OCI-LY7 (cell line): ENCODE data around the gene ITPRID1. TPM values are rescaled to one million over a fixed set of nuclear protein-coding genes. Genes with fewer than 3 reads are reported as not detected.

Source experiments
- BruUV-seq: library from RNA; stranded (reverse); fragments of 400-500 nt; replicated peaks from 2 replicates; lab custom pipeline; 2021; lab: Mats Ljungman, UMichigan
- CTCF ChIA-PET: fragments of 300-600 bp; sonication (Branson Sonifier 250); formaldehyde crosslinking; loops from one replicate; lab custom pipeline; 2022; ENCODE audit warnings: antibody characterized with exemption; ENCODE audit not compliant: unreplicated experiment; lab: Charles Lee
- POLR2A ChIA-PET: fragments of 300-600 bp; sonication (Branson Sonifier 250); formaldehyde crosslinking; loops from one replicate; lab custom pipeline; 2022; ENCODE audit warnings: antibody characterized with exemption; lab: Charles Lee
- DNase-seq: peaks from one replicate; pipeline ENCODE4 v3.0.0-alpha.2; 2015; ENCODE audit warnings: low spot score
- H2AFZ ChIP-seq: fragments of 200-600 bp; sonication (generic), shearing (Covaris generic); 2 replicates; pipeline ENCODE4 v1.6.1; 2014; ENCODE audit warnings: mild to moderate bottlenecking, antibody characterized with exemption, low read length, moderate library complexity
- H3K27ac ChIP-seq: fragments of 200-600 bp; sonication (generic); 2 replicates; pipeline ENCODE4 v1.5.1; 2014; ENCODE audit warnings: mixed run types, low read depth, mild to moderate bottlenecking, moderate library complexity, low read length, inconsistent platforms; ENCODE audit not compliant: poor library complexity, severe bottlenecking
- H3K36me3 ChIP-seq: fragments of 200-600 bp; sonication (generic); 2 replicates; pipeline ENCODE4 v1.6.1; 2014; ENCODE audit warnings: mild to moderate bottlenecking, antibody characterized with exemption, low read length, moderate library complexity, mixed read lengths; ENCODE audit not compliant: insufficient read depth
- H3K4me1 ChIP-seq: fragments of 200-600 bp; sonication (generic); 2 replicates; pipeline ENCODE4 v1.5.1; 2014; ENCODE audit warnings: mild to moderate bottlenecking, low read length; ENCODE audit not compliant: insufficient read depth, poor library complexity, severe bottlenecking
- H3K4me2 ChIP-seq: fragments of 200-600 bp; sonication (generic); 2 replicates; pipeline ENCODE4 v1.6.1; 2014; ENCODE audit warnings: mild to moderate bottlenecking, low read length
- H3K4me3 ChIP-seq: fragments of 200-600 bp; sonication (generic); 2 replicates; pipeline ENCODE4 v1.5.1; 2014; ENCODE audit warnings: mild to moderate bottlenecking, low read depth, low read length; ENCODE audit not compliant: poor library complexity, severe bottlenecking
- H3K79me2 ChIP-seq: fragments of 200-600 bp; sonication (generic); 2 replicates; pipeline ENCODE4 v1.6.1; 2016; ENCODE audit warnings: low read depth, mild to moderate bottlenecking, low read length, moderate library complexity, mixed read lengths; ENCODE audit not compliant: insufficient read depth
- H3K9me2 ChIP-seq: fragments of 200-600 bp; sonication (generic); 2 replicates; pipeline ENCODE4 v1.6.1; 2016; ENCODE audit warnings: mild to moderate bottlenecking, low read length, mixed read lengths; ENCODE audit not compliant: insufficient read depth
- H3K9me3 ChIP-seq: fragments of 200-600 bp; sonication (generic); 2 replicates; pipeline ENCODE4 v1.6.1; 2014; ENCODE audit warnings: mild to moderate bottlenecking, mixed run types, low read length, mixed read lengths
- H4K20me1 ChIP-seq: fragments of 200-600 bp; sonication (generic); 2 replicates; pipeline ENCODE4 v1.6.1; 2014; ENCODE audit warnings: mild to moderate bottlenecking, antibody characterized with exemption, low read length, moderate library complexity, mixed read lengths; ENCODE audit not compliant: insufficient read depth
- EZH2phosphoT487 ChIP-seq: fragments of 200-600 bp; sonication (generic); IDR thresholded peaks from 2 replicates; pipeline ENCODE4 v1.6.1; 2018; ENCODE audit warnings: low read depth, borderline replicate concordance, mild to moderate bottlenecking, mixed run types, antibody characterized with exemption, low read length, moderate library complexity, mixed read lengths
- intact Hi-C: fragments of 100-400 bp; cut with micrococcal nuclease; formaldehyde crosslinking; loops from one replicate; pipeline ENCODE4 v1.10.0; 2022; ENCODE audit not compliant: unreplicated experiment
- total RNA-seq, 2 experiments: library from RNA; depleted of rRNA in 1 of 2; stranded (reverse); fragments of >200 nt in 1 of 2; shearing (Covaris generic) in 1 of 2; gene quantifications; 2 replicates each; pipeline ENCODE4 v1.2.3, GENCODE V29; 2014 to 2022
- TF ChIP-seq, protein P1 (sequence below): fragments of 200-600 bp; sonication (generic); conservative IDR thresholded peaks from 2 replicates; pipeline ENCODE4 v1.5.1; 2014; ENCODE audit warnings: mild to moderate bottlenecking, antibody characterized with exemption, low read length, moderate library complexity, mixed read lengths

The ITPRID1 gene
- total RNA-seq, 2 experiments from 2014 or later, result not detected

GRCh38 chr7:31508823-31509222 is 5.1 kb upstream of the ITPRID1 start:
- no peak for DNase-seq
- intact Hi-C loops, result no loop called here

DNA sequence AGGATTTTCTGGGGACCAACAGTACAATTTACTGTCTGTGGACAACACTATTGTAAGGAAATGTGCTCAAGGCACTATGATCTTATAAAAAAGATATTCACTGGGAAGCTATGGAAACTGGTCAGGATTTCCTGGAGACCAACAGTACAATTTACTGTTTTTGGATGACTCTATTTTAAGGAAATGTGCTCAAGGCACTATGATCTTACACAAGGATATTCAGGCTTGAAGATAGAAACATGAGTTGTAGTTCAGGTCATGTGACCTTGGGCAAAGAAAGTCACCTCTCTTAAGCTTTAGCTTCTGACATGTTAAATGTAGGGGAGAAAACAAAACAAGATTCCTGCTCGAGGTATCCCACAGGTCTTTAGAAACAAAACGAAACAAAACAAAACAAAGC is 1.7 kb upstream of the ITPRID1 start:
- no peaks in the 10 kb centered on the region for H3K9me2 ChIP-seq
- H3K4me3 ChIP-seq, result no peak overlapping the region
- ChIA-PET CTCF (no interaction called here), POLR2A (no interaction called here)
- no peaks in the 10 kb centered on the region for H3K36me3 ChIP-seq
- H2AFZ ChIP-seq, result no peak overlapping the region
- no peak for DNase-seq
- H4K20me1 ChIP-seq, result no peaks in the 10 kb centered on the region
- H3K79me2 ChIP-seq, result no peaks in the 10 kb centered on the region
- no peaks in the 10 kb centered on the region for H3K4me1 ChIP-seq
- no peak for TF ChIP-seq EZH2phosphoT487
- TF ChIP-seq, protein P1, sequence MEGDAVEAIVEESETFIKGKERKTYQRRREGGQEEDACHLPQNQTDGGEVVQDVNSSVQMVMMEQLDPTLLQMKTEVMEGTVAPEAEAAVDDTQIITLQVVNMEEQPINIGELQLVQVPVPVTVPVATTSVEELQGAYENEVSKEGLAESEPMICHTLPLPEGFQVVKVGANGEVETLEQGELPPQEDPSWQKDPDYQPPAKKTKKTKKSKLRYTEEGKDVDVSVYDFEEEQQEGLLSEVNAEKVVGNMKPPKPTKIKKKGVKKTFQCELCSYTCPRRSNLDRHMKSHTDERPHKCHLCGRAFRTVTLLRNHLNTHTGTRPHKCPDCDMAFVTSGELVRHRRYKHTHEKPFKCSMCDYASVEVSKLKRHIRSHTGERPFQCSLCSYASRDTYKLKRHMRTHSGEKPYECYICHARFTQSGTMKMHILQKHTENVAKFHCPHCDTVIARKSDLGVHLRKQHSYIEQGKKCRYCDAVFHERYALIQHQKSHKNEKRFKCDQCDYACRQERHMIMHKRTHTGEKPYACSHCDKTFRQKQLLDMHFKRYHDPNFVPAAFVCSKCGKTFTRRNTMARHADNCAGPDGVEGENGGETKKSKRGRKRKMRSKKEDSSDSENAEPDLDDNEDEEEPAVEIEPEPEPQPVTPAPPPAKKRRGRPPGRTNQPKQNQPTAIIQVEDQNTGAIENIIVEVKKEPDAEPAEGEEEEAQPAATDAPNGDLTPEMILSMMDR, result no peak
- intact Hi-C loops, result no loop called here
- H3K9me3 ChIP-seq, result 0 out of 2 replicates have a peak, but pooled peaks cover 5% of the 10 kb centered on the region
- no peak overlapping the region for H3K4me2 ChIP-seq
- BruUV-seq, result no TSS peak
- no peak overlapping the region for H3K27ac ChIP-seq

More at GRCh38 chr7:31508823-31509222, 5.1 kb upstream of the ITPRID1 start:
- H3K27ac ChIP-seq, result no peak overlapping the region
- BruUV-seq, result no TSS peak
- CTCF ChIA-PET, result no interaction called here
- POLR2A ChIA-PET, result no interaction called here
- no peaks in the 10 kb centered on the region for H3K9me3 ChIP-seq
- H3K4me2 ChIP-seq, result no peak overlapping the region
- H3K4me3 ChIP-seq, result no peak overlapping the region
- H4K20me1 ChIP-seq, result no peaks in the 10 kb centered on the region
- no peak overlapping the region for H2AFZ ChIP-seq
- no peaks in the 10 kb centered on the region for H3K36me3 ChIP-seq
- no peaks in the 10 kb centered on the region for H3K4me1 ChIP-seq
- no peaks in the 10 kb centered on the region for H3K9me2 ChIP-seq
- H3K79me2 ChIP-seq, result no peaks in the 10 kb centered on the region
- TF ChIP-seq, protein P1, result no peak
- TF ChIP-seq EZH2phosphoT487, result no peak

DNA sequence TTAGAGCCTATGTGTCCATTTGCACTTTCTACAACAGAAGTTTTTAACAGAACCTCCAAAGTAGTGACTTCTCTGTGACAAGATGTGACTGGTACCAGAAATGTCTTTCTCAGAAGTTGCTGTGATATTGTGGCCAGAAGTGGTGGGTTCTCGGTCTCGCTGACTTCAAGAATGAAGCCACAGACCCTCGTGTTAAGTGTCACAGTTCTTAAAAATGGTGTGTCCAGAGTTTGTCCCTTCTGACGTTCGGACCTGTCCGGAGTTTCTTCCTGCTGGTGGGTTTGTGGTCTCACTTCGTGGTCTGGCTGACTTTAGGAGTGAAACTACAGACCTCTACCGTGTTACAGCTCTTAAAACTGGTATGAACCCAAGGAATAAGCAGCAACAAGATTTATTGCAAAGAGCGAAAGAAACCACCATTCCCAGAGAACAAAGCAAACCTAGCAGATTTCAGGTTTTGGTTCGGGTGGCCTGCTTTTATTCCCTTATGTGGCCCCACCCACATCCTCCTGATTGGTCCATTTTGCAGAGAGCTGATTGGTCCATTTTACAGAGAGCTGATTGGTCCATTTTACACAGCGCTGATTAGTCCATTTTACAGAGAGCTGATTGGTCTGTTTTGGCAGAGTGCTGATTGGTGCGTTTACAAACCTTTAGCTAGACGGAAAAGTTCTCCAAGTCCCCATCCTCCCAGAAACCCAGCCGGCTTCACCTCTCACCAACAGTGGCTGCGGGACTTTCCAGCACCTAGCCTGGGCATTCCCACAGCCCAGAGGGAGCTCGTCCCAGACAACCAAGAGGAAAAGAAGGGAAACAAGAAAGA is 3.0 kb downstream of the ITPRID1 start:
- no peaks in the 10 kb centered on the region for H3K79me2 ChIP-seq
- H2AFZ ChIP-seq, result no peak overlapping the region
- no peaks in the 10 kb centered on the region for H3K4me1 ChIP-seq
- H3K4me3 ChIP-seq, result no peak overlapping the region
- no TSS peak for BruUV-seq
- 0 out of 2 replicates have a peak, but pooled peaks cover 5% of the 10 kb centered on the region for H3K9me3 ChIP-seq
- H3K27ac ChIP-seq, result no peak overlapping the region
- TF ChIP-seq EZH2phosphoT487, result no peak
- TF ChIP-seq, protein P1, result no peak
- no peaks in the 10 kb centered on the region for H3K36me3 ChIP-seq
- ChIA-PET POLR2A (no interaction called here), CTCF (no interaction called here)
- H4K20me1 ChIP-seq, result no peaks in the 10 kb centered on the region
- H3K4me2 ChIP-seq, result no peak overlapping the region
- intact Hi-C loops, result no loop called here
- H3K9me2 ChIP-seq, result no peaks in the 10 kb centered on the region
- no peak for DNase-seq
